CD4-positive, alpha-beta T cell treated with Interferon alpha-2 for 1 hour (primary cell): ENCODE data around the gene RALGPS1.

Experiments
- DNase-seq, 2 donors: peaks; one replicate each; pipeline ENCODE4 v3.0.0-alpha.2; 2020 to 2022

The RALGPS1 gene

GRCh38 chr9:127195976-127196825 is 281.6 kb downstream of the RALGPS1 start:
- no peak for DNase-seq

- DNase-seq: no peak
Observed at GRCh38 chr9:127196826-127197145, 282.2 kb downstream of the RALGPS1 start.

GRCh38 chr9:127197186-127197860 is 282.7 kb downstream of the RALGPS1 start:
- DNase-seq: no peak

- no peak for DNase-seq
Observed at GRCh38 chr9:127197861-127198430, 283.4 kb downstream of the RALGPS1 start.

- DNase-seq: no peak
Observed at GRCh38 chr9:127198587-127198986, 284.0 kb downstream of the RALGPS1 start.

- DNase-seq: peak; percentile 75 to 80
Observed at GRCh38 chr9:127199001-127199791, 284.6 kb downstream of the RALGPS1 start.

GRCh38 chr9:127200106-127200862 is 285.7 kb downstream of the RALGPS1 start:
- DNase-seq: no peak

- no peak for DNase-seq
Observed at GRCh38 chr9:127201071-127201541, 286.5 kb downstream of the RALGPS1 start.

- no peak for DNase-seq
Observed at GRCh38 chr9:127201731-127202130, 287.1 kb downstream of the RALGPS1 start.

GRCh38 chr9:127202461-127203169 is 288.0 kb downstream of the RALGPS1 start:
- DNase-seq: no peak

GRCh38 chr9:127203681-127204327 is 289.2 kb downstream of the RALGPS1 start:
- DNase-seq: no peak

GRCh38 chr9:127204771-127205470 is 290.3 kb downstream of the RALGPS1 start:
- DNase-seq: no peak

- no peak for DNase-seq
Observed at GRCh38 chr9:127205952-127206351, 291.4 kb downstream of the RALGPS1 start.

GRCh38 chr9:127206666-127207065 is 292.1 kb downstream of the RALGPS1 start:
- DNase-seq: no peak

- no peak for DNase-seq
Observed at GRCh38 chr9:127207734-127208410, 293.3 kb downstream of the RALGPS1 start.

GRCh38 chr9:127208416-127208815 is 293.8 kb downstream of the RALGPS1 start:
- DNase-seq: no peak

GRCh38 chr9:127209220-127209619 is 294.6 kb downstream of the RALGPS1 start:
- DNase-seq: no peak

- no peak for DNase-seq
Observed at GRCh38 chr9:127209948-127210640, 295.5 kb downstream of the RALGPS1 start.
